OCI-LY7 (cell line): ENCODE data around the gene CRTC2. TPM values are rescaled to one million over a fixed set of nuclear protein-coding genes. Genes with fewer than 3 reads are reported as not detected.
A peak's percentile ranks its signal among the peaks of the same experiment; 100 is the strongest.

ENCODE experiments used
- BruUV-seq: library from RNA; stranded (reverse); fragments of 400-500 nt; replicated peaks from 2 replicates; lab custom pipeline; 2021; lab: Mats Ljungman, UMichigan
- CTCF ChIA-PET: fragments of 300-600 bp; sonication (Branson Sonifier 250); formaldehyde crosslinking; loops from one replicate; lab custom pipeline; 2022; ENCODE audit warnings: antibody characterized with exemption; ENCODE audit not compliant: unreplicated experiment; lab: Charles Lee
- POLR2A ChIA-PET: fragments of 300-600 bp; sonication (Branson Sonifier 250); formaldehyde crosslinking; loops from one replicate; lab custom pipeline; 2022; ENCODE audit warnings: antibody characterized with exemption; lab: Charles Lee
- DNase-seq: peaks from one replicate; pipeline ENCODE4 v3.0.0-alpha.2; 2015; ENCODE audit warnings: low spot score
- H2AFZ ChIP-seq: fragments of 200-600 bp; sonication (generic), shearing (Covaris generic); 2 replicates; pipeline ENCODE4 v1.6.1; 2014; ENCODE audit warnings: mild to moderate bottlenecking, antibody characterized with exemption, low read length, moderate library complexity
- H3K27ac ChIP-seq: fragments of 200-600 bp; sonication (generic); 2 replicates; pipeline ENCODE4 v1.5.1; 2014; ENCODE audit warnings: mixed run types, low read depth, mild to moderate bottlenecking, moderate library complexity, low read length, inconsistent platforms; ENCODE audit not compliant: poor library complexity, severe bottlenecking
- H3K36me3 ChIP-seq: fragments of 200-600 bp; sonication (generic); 2 replicates; pipeline ENCODE4 v1.6.1; 2014; ENCODE audit warnings: mild to moderate bottlenecking, antibody characterized with exemption, low read length, moderate library complexity, mixed read lengths; ENCODE audit not compliant: insufficient read depth
- H3K4me1 ChIP-seq: fragments of 200-600 bp; sonication (generic); 2 replicates; pipeline ENCODE4 v1.5.1; 2014; ENCODE audit warnings: mild to moderate bottlenecking, low read length; ENCODE audit not compliant: insufficient read depth, poor library complexity, severe bottlenecking
- H3K4me2 ChIP-seq: fragments of 200-600 bp; sonication (generic); 2 replicates; pipeline ENCODE4 v1.6.1; 2014; ENCODE audit warnings: mild to moderate bottlenecking, low read length
- H3K4me3 ChIP-seq: fragments of 200-600 bp; sonication (generic); 2 replicates; pipeline ENCODE4 v1.5.1; 2014; ENCODE audit warnings: mild to moderate bottlenecking, low read depth, low read length; ENCODE audit not compliant: poor library complexity, severe bottlenecking
- H3K79me2 ChIP-seq: fragments of 200-600 bp; sonication (generic); 2 replicates; pipeline ENCODE4 v1.6.1; 2016; ENCODE audit warnings: low read depth, mild to moderate bottlenecking, low read length, moderate library complexity, mixed read lengths; ENCODE audit not compliant: insufficient read depth
- H3K9me2 ChIP-seq: fragments of 200-600 bp; sonication (generic); 2 replicates; pipeline ENCODE4 v1.6.1; 2016; ENCODE audit warnings: mild to moderate bottlenecking, low read length, mixed read lengths; ENCODE audit not compliant: insufficient read depth
- H3K9me3 ChIP-seq: fragments of 200-600 bp; sonication (generic); 2 replicates; pipeline ENCODE4 v1.6.1; 2014; ENCODE audit warnings: mild to moderate bottlenecking, mixed run types, low read length, mixed read lengths
- H4K20me1 ChIP-seq: fragments of 200-600 bp; sonication (generic); 2 replicates; pipeline ENCODE4 v1.6.1; 2014; ENCODE audit warnings: mild to moderate bottlenecking, antibody characterized with exemption, low read length, moderate library complexity, mixed read lengths; ENCODE audit not compliant: insufficient read depth
- CTCF ChIP-seq: fragments of 200-600 bp; sonication (generic); conservative IDR thresholded peaks from 2 replicates; pipeline ENCODE4 v1.5.1; 2014; ENCODE audit warnings: mild to moderate bottlenecking, antibody characterized with exemption, low read length, moderate library complexity, mixed read lengths
- EZH2phosphoT487 ChIP-seq: fragments of 200-600 bp; sonication (generic); IDR thresholded peaks from 2 replicates; pipeline ENCODE4 v1.6.1; 2018; ENCODE audit warnings: low read depth, borderline replicate concordance, mild to moderate bottlenecking, mixed run types, antibody characterized with exemption, low read length, moderate library complexity, mixed read lengths
- intact Hi-C: fragments of 100-400 bp; cut with micrococcal nuclease; formaldehyde crosslinking; loops from one replicate; pipeline ENCODE4 v1.10.0; 2022; ENCODE audit not compliant: unreplicated experiment
- total RNA-seq, 2 experiments: library from RNA; depleted of rRNA in 1 of 2; stranded (reverse); fragments of >200 nt in 1 of 2; shearing (Covaris generic) in 1 of 2; gene quantifications; 2 replicates each; pipeline ENCODE4 v1.2.3, GENCODE V29; 2014 to 2022

The CRTC2 gene
- total RNA-seq, 2 experiments from 2014 or later: 15.6 to 65.6 TPM

GRCh38 chr1:153957744-153958110, 685 bp downstream of the CRTC2 start:
- peak overlapping the region; percentile 16; the same call in 1 of the 2 replicates for H2AFZ ChIP-seq
- ChIA-PET CTCF (no interaction called here), POLR2A (interaction anchor here (2.5 kb wide), 1 partner anchor 9 kb away, joined by 16 read pairs; the partner anchor contains the start of gene CREB3L4)
- BruUV-seq: no TSS peak
- no peaks in the 10 kb centered on the region for H3K9me3 ChIP-seq
- H4K20me1 ChIP-seq: peaks cover 18% of the 10 kb centered on the region
- peaks cover 48% of the 10 kb centered on the region for H3K79me2 ChIP-seq
- TF ChIP-seq CTCF (no peak), EZH2phosphoT487 (no peak)
- peak overlapping the region; percentile 87 for H3K4me3 ChIP-seq
- peak overlapping the region; percentile 74 for H3K27ac ChIP-seq
- intact Hi-C loops: loop anchor here (1.0 kb wide), 1 partner anchor 11 kb away; the partner anchor contains the start of gene DENND4B
- peaks cover 43% of the 10 kb centered on the region for H3K4me1 ChIP-seq
- peak; percentile 62 for DNase-seq
- H3K4me2 ChIP-seq: peak overlapping the region; percentile 97
- H3K36me3 ChIP-seq: peaks cover 35% of the 10 kb centered on the region
- H3K9me2 ChIP-seq: no peaks in the 10 kb centered on the region

GRCh38 chr1:153956997-153957715, 1.3 kb downstream of the CRTC2 start:
- ChIA-PET CTCF (interaction anchor here (0.9 kb wide), 1 partner anchor 21 kb away, joined by 3 read pairs; the partner anchor contains the start of gene JTB), POLR2A (interaction anchor here (0.6 to 2.5 kb wide), 4 partner anchors 10 to 26 kb away, joined by 3 to 16 read pairs (median 4); partner anchors contain the start of genes CREB3L4 and DENND4B)
- Histone ChIP-seq H3K4me3 (peak overlapping the region; percentile 87), H3K4me2 (peak overlapping the region; percentile 97), H4K20me1 (peaks cover 18% of the 10 kb centered on the region), H3K79me2 (peaks cover 43% of the 10 kb centered on the region), H3K36me3 (peaks cover 40% of the 10 kb centered on the region), H3K9me3 (no peaks in the 10 kb centered on the region), H3K27ac (peak overlapping the region; percentile 74), H2AFZ (peak overlapping the region; percentile 16; the same call in 1 of the 2 replicates), H3K4me1 (peaks cover 38% of the 10 kb centered on the region), H3K9me2 (no peaks in the 10 kb centered on the region)
- BruUV-seq: no TSS peak
- intact Hi-C loops: no loop called here
- TF ChIP-seq EZH2phosphoT487: no peak
- no peak for TF ChIP-seq CTCF
- no peak for DNase-seq

GRCh38 chr1:153954826-153955225, 3.6 kb downstream of the CRTC2 start:
- intact Hi-C loops: no loop called here
- CTCF ChIA-PET: no interaction called here
- TF ChIP-seq CTCF: no peak
- no peak for TF ChIP-seq EZH2phosphoT487
- H3K79me2 ChIP-seq: peaks cover 43% of the 10 kb centered on the region
- H3K4me3 ChIP-seq: no peak overlapping the region
- POLR2A ChIA-PET: no interaction called here
- H3K9me2 ChIP-seq: no peaks in the 10 kb centered on the region
- H3K36me3 ChIP-seq: peaks cover 54% of the 10 kb centered on the region
- no peaks in the 10 kb centered on the region for H3K9me3 ChIP-seq
- H4K20me1 ChIP-seq: peaks cover 18% of the 10 kb centered on the region
- H2AFZ ChIP-seq: no peak overlapping the region
- H3K4me2 ChIP-seq: no peak overlapping the region
- no peak overlapping the region for H3K27ac ChIP-seq
- no TSS peak for BruUV-seq
- no peak for DNase-seq
- peaks cover 26% of the 10 kb centered on the region for H3K4me1 ChIP-seq
